T-helper 2 cell treated with Interferon-gamma antibody and Interleukin-4, amounts not matched to agents 100 ng/mL and 5 ng/mL, for 36 hours (primary cell): ENCODE measurements around the gene MBD5. TPM values are rescaled to one million over a fixed set of nuclear protein-coding genes. Genes with fewer than 3 reads are reported as not detected.

Experiments used
- intact Hi-C: fragments of 100-400 bp; cut with micrococcal nuclease; formaldehyde crosslinking; loops from one replicate; pipeline ENCODE4 v1.15.1; 2023
- total RNA-seq: library from RNA; stranded (reverse); gene quantifications from 2 replicates; pipeline ENCODE4 v1.2.3, GENCODE V29; 2022

Gene MBD5
- total RNA-seq, 1 donor from 2014 or later = 38.4 TPM

DNA sequence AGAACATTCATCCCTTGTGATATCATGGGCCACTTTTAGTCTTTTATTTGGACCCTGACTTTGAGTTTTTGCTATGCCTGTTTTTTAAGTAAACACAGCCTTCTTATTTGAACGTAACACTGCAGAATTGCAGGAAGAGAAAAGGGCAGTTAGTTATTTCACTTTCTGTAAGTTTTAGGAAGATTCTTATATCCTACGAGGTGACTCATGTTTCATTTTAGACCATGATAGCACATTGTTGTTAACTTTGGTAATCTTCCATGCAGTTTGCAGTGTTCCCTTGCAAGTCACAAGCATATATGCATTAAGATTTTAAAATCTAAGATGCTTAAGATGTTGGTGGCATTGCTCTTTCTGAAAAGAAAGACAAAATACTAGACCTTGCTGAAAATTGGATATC is 495.1 kb downstream of the MBD5 start:
- intact Hi-C loops = loop anchor here (1.0 kb wide), 1 partner anchor 8 kb away; no protein-coding TSS in a partner anchor

DNA sequence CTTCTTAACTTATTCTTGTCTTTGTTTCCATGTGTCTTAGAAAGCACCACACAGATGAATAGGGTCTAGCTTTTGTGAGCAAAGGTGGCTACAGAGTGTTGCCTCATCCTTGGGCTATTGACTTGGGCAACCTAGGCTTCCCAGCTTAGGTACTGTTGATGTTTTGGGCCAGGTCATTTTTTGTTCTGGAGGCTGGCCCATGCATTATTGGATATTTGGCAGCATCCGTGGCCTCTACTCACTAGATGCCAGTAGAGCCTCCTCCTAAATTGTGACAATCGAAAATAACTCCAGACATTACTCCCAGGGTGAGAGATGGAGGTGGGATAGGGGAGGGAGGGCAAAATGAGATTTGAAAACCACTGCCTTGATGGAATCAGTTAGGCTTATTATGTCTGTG is 496.4 kb downstream of the MBD5 start:
- intact Hi-C loops = no loop called here

DNA sequence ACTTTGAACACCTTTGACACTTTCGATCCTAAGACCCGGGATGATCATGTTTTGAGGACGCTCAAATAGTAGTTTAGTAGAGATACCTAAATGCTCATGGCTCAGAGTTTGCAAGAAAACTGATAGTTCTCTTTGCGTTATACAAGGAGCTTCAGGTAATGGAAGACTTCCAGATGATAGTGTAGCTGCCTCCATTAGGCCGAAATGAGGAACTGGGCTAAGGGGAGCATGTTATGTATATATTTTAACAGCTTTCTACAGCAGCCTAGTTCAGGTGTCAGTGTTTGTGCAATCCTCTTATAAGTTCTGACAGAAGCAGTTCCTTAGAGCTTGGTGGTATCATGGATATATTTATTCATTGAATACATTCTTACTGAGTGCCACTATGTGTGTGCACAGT is 496.9 kb downstream of the MBD5 start:
- intact Hi-C loops = no loop called here

DNA sequence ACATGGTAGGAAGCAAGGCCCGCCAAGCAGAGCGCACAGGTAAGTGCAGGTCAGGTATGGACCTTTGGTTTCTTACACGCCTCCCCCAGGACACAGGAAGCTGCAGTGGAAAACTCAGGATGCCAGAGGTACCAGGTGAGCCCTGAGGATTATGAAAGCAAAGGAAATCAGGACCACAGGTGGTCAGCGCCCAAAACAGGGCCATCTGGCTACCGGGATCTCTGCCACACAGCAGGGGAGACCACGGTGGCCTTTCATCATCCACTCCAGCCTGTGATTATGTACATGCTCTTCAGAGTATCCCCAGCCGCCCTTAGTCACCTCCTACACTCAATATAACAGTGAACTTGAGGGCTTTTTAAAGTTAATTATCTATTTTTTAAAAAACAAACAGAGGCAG is 498.1 kb downstream of the MBD5 start:
- intact Hi-C loops = no loop called here

DNA sequence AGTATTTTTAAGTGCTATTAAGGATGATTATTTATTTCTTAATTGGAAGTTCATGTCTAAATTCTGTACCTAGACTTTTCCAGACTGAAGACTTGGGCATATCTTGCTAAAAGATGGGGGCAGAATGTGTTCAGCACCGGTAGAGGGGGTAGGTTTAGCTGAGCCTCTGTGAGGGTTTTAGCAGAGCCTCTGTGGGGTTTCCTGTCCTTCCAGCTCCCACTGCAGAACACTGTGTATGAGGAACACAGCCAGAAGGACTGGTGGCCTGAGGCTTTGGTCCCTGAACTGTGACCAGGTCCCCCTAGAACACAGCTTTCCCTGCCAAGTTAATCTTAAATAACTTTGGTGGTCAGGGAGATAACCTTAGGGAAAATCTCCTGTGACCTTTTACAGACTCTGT is 500.3 kb downstream of the MBD5 start:
- intact Hi-C loops = no loop called here

DNA sequence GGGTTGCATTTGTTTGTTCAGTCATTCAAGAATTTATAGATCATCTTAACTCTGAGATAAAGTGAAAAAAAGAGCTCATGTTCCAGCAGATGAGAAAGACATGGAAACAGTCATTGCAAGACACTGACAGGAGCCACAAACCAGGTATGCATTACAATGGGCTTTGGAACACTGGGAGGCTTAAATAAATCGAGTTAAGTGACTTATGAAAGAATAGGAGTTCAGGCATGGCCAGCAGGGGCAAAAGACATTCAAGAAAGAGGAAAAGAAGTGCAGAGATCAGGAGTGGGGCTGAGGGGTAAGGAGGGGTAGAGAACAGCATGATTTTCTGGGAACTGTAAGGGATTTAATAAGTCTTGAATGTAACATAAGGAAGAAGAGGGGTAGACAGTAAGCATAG is 502.4 kb downstream of the MBD5 start:
- intact Hi-C loops = no loop called here

DNA sequence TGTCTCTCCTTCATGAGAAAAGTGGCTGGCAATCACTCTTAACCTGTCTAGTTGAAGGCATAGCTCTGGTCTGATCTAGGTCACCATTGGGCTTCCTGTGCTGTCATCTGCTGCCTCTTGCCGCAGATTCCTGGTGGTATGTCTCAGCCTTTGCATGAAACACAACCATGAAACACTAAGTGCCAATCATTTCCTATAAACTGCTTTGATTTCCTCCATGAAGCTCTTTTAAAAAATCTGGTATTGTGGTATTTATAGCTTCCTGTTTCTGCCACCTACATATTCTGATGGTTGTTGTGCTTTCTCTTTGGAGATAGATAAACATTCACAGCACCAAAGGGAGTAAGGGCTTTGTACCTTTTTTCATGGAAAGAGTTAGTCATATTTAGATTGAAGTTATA is 503.6 kb downstream of the MBD5 start:
- intact Hi-C loops = loop anchor here (1.0 to 2.0 kb wide), 5 partner anchors 9 to 121 kb away; no protein-coding TSS in a partner anchor

DNA sequence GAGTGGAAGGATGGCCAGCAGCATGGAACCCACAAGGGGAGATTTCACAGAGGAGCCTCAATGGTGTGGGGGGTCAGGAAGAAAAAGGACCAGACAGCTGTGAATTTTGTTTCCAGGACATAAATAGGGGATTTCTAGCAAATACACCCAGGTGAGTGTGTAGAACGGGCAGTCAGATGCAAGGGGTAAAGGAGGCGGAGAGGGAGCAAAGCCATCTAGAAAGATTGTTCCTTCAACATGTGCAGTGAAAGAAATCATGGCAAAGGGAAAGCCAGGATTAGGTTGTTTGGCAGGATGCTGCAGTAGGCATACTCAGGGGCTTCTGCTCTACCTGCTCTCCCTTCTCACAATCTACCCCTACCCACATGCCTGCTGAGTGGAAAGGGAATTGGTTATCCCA is 504.2 kb downstream of the MBD5 start:
- intact Hi-C loops = loop anchor here (2.0 to 5.0 kb wide), 3 partner anchors 16 to 503 kb away; partner anchors contain the start of genes KIF5C, MBD5 and ORC4

DNA sequence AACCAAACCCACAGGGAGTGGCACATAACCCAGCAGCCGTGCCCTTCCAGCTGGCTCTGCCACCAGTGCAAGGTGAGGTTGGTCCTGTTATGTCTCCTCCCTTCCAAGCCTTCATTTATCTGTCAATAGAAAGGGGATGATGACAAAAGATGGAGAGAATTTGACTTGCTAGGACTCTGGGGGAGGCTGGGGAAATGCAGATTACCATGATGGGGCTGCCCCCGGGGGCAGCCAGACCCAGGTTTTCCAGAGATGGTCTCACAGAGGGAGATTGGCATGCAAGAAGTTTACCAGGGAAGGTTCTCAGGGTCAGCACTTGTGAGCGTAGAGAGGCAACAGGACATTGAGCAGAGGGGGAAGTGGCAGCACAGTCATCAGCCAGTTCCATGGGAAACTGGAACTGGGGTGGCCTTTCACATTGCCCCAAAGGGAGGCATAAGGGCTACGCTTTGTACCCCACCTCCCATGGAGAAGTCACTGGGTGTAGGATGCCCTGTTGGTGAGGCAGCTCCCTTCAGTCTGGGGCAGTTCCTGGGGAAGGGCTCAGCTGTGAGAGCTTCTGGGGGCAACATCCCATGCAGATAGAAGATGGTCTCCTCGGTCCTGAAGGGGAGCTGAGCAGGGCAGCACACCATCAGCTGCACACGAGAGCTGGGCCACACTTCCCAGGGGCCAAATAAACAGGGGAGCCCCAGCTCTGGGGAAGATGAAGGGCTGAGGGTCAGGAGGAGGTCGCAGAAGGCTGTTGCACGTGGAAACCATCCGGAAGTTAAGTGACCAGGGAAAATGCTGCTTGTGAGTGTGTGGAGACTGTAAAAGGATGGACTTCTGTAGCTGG is 505.8 kb downstream of the MBD5 start:
- intact Hi-C loops = loop anchor here (5.0 kb wide), 2 partner anchors 351 to 504 kb away; partner anchors contain the start of genes KIF5C, MBD5 and ORC4

DNA sequence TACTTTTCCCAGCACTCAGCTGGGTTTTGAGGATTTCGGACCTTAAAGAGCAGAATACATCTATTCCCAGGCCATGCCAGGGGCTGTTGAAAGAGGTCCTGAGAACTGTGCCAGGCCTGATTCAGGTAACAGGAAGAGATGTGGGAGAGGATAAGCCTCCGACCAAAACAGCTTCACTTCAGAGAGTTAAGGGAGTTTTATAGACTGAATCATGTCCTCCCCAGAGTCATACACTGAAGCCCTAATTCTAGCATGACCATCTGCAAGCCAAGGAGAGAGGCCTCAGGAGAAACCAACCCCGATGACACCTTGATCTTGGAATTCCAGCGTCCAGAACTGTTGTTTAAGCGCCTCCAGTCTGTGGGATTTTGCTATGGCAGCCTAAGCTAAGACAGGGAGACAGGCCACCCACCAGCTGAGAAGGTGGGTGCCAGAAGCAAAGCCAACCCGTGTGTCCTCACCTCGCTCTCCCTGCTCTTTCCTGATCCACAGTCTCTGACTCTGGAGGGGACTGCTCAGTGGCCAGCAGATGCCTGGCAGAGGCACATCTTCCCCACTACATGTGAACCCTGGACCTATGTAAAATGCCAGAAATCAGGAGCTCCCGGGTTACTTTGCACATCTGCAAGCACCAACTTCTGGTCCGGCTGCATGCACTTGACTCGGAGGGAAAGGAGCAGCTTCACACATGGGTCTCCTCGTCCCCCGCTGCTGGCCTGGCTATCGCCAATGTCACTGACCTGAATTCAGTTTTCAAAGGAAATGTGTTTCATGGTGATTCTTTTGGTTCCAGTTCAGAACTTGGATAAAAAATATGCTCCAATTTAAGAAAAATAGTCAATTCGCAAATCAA is 506.8 kb downstream of the MBD5 start:
- intact Hi-C loops = loop anchor here (1.0 to 5.0 kb wide), 3 partner anchors 26 to 505 kb away; partner anchors contain the start of genes KIF5C, MBD5 and ORC4

DNA sequence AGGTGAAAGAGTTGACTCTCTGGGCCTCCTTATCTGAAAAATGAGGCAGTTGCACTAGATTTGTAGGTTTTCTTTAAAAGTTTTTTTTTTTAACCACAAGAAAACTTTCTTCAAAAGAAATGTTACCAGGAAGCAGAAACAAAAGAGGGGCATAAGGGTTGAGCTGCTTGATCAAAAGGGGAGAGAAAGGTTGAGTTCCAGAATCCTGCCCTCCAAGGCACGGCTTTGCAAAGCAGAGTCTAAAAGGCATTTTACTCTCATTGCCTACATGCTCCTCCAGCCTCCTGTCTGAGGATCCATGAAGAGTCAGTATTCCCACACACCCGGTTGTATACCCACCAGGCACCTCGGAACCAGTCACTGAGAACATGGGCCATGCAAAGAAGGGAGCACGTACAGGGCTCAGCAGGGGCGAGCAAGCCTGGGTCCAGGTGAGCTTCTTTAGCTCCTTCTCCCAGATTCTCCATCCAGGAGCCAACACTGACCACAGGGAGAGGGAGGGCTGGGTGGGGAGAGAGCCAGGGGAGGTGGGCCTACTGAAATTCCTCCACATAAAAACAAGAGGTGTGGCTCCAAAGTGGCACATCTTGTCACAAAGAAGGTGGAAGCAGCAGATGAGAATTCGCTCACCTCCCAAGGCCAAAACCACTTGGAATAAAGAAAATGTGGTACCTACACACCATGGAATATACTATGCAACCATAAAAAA is 507.6 kb downstream of the MBD5 start:
- intact Hi-C loops = loop anchor here (1.0 to 5.0 kb wide), 3 partner anchors 25 to 506 kb away; partner anchors contain the start of genes KIF5C, MBD5 and ORC4

DNA sequence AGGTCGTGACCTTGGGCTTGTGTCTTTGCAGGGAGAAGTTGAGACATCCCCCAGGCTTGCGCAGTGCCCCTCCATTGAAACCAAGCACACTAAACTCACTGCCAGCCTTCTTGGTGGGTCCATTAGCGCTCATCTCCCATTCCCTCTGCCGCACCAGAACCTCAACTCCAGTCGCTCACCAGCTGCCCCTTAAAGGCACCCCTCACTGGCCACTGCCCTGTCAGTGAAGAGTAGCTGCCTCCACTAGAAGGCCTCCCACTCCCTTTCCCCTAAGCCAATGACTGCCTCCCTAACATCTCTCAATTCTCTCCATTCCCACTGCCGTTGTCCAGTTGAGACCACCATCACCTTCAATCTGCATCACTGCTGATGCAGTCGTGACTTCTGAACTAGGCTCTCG is 508.9 kb downstream of the MBD5 start:
- intact Hi-C loops = loop anchor here (5.0 kb wide), 2 partner anchors 348 to 507 kb away; partner anchors contain the start of genes KIF5C, MBD5 and ORC4

DNA sequence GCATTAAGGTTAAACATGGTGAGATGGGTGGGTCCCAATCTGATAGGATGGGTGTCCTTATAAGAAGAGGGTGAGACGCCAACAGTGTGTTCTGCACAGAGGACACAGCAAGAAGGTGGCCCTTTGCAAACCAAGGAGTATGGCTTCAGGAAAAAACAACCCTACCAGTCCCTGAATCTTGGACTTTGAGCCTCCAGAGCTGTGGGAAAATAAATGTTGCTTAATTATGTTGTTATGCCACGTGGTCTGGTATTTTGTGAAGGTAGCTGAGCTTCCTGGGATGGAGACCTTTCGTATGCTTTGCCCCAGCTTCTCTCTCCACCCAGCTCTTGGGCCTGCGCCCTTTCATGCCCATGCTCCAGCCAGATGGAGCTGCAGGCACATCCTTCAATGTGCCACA is 509.5 kb downstream of the MBD5 start:
- intact Hi-C loops = no loop called here

DNA sequence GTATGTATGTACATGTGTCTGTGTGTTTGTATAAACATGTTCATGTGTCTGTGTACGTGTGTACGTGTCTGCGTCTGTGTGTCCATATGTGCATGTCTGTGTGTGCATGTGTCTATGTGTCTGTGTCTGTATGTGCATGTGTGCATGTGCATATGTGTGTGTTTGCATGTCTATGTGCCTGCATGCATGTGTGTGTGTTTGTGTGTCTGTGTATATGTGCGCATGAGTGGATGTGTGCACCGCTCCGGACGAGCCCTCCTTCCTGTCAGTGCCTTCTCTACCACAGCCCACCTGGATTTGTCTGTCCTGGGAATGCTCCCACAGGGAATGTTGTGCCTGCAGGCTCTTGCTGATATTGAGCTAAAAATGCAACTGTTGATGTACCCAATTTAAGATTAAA is 510.3 kb downstream of the MBD5 start:
- intact Hi-C loops = no loop called here

DNA sequence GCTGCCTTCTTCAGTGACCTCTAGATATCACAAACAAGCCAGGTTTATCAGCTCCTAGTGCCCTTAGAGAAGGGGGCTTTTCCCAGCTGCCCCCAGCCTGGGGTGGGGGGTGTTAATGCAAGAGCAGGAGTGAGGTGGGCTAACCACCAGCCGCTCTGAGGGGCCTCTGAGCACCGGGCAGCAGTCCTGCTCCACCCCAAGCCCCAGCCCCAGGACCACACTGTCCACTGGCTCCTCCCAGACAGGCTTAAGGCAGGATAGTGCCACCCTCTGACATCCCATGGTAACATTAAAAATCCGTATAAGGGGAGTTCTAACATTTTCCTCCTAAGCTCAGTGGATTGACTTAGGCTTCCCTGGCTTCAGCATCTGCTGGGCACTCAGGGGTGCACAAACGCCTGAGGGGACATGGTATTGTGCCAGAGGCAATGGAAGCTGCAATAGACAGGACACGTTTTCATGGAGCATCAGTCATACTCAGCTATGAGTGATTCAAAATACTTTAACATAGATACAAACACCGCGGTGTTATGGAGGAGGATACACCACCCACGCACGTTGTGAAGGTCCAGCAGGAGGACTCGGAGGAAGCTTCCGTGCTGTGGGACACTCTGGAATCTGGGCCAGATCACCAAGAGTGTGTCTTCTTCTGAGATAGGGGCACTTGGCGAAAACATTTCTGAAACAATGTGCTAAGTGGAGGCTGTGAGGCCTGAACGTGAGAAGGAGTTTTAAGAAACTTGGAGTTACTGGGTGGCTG is 511.0 kb downstream of the MBD5 start:
- intact Hi-C loops = no loop called here

DNA sequence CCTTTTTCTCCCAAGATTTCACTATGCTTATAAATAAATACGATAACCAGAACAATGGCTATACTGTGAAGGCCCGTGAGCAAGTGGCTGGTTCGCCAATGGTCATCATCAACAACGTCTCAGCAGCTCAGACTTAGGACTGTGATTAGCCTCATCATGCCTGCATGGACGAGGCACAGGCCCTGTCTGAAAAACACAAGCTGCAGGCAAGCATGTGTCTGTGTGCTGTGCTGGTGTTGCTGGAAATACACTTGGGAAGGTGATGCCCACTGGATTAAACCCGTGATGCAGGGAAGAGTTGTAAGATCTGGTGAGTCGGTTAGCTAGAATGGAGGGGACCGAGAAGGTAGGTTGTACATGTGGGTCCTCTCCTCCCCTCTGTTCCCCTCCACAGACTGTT is 512.1 kb downstream of the MBD5 start:
- intact Hi-C loops = no loop called here

DNA sequence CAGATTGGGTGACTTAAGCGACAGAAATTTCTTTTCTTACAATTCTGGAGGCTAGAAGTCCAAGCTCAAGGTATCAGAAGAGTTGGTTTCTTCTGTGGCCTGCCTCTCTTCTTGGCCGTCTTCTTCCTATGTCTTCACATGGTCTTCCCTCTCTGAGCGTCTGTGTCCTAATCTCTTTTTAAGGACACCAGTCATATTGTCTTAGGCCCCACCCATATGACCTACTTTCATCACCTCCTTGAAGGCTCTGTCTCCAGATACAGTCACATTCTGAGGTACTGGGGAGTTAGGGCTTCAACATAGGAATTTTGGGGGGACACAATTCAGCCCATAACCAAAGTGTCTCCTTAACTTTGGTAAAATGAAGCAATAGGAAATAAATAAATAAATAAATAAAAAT is 512.8 kb downstream of the MBD5 start:
- intact Hi-C loops = no loop called here

DNA sequence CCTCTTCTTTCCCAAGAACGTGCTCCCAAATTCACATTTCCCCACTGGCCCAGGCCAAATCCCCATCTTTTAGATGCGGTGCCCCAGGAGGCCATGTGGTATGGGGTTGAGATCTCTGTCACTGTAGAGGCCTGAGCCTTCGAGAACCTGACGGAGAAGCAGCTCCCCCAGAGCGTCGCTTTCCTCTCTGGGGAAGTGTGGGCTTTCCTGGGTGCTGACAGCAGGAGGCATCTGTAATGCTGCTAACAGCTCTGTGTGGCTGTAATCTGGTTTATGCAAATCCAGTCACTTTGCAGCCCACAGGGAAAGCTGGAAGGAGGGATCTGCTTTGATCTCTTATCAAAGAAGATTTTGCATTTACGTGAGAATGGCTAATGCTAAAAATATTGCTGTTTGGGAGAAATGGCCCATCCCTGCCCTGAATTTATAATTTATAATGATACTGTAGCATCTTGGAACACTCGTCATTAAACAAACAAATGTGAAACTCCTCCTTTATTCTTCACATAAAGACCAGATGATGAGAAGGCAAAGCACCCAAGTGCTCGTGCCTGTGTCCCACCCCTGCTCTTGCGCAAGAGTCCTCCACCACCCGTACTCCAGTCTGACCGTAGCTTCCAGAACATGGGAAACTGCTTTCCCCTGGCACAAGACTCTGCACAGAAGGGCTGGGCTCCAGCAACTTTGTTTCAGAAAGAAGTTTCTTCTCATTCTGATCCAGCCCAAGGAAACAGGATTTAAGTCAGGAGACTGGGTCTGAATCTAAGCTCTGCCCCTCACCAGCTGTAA is 513.7 kb downstream of the MBD5 start:
- intact Hi-C loops = no loop called here

DNA sequence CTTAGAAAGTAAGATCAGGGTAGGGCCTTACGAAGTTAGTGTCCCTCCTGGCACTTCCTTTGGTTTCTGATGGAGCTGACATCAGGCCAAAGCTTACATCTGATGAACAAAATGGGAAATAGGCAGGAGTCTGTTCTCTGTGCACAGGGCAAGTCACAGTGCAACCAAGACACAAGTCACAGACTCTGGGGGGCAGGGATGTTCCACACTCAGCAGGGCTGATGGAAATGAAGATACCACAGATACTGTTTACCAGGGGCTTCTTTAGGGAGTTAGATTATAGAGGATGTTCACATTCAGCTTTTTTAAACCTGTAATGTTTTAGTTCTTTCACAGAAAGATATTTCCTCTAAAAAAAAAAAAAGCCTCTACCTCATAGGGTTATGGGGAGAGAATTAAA is 517.5 kb downstream of the MBD5 start:
- intact Hi-C loops = no loop called here

DNA sequence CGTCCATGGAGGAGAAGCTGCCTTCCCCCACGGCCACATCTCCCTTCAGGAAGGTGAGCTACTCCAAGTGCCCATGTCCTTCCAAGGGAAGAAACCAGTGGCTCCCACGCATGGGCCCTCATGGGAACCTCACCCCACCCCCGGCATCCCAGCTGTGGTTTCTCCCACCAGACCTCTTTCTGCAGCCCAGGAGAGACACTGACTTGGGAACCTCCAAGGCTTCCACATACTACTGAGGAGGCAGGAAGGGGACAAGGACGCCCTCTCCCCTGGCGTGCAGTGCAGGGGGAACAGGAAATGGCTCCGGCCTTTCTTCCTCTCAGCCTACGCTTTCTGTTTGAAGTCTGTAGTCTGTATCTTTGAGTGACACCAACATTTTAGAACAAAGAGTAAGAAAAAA is 519.1 kb downstream of the MBD5 start:
- intact Hi-C loops = loop anchor here (2.0 kb wide), 1 partner anchor 15 kb away; no protein-coding TSS in a partner anchor
